Measurements from ENCODE around the gene ACADM.

DNA sequence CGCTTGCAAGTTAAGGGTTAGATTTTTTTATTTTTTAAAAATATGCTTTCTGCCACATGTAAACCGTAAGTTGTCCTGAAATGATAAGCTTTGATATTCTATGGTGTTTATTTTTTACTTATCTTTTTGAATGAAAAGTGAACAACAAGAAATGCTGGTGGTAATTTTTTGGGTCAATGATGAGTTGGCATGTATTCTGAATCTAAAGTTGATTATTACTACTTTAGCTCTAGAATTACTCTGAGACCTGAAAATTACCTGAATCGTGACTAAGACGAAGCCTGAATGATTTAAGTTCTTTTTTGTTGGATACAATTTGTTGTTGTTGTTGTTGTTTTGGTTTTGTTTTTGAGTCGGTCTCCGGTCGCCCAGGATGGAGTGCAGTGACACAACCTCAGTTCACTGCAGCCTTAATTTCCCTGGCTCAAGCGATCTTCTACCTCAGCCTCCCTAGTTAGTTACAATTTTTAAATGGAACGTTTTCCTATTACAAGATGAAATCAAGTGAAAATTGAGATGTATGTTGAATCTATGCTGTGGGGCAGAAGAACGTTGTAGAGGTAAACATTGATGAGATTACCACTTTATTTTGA is 62.5 kb downstream of the ACADM start:
- TF ChIP-seq CTCF (IDR thresholded peaks at IDR 0.05) = no peak
- no peak for TF ChIP-seq POLR2A (IDR thresholded peaks at IDR 0.05)

Data from esophagus squamous epithelium (tissue), 4 donors.